Measurements from ENCODE around the gene IL1RAPL1.

The IL1RAPL1 gene

DNA sequence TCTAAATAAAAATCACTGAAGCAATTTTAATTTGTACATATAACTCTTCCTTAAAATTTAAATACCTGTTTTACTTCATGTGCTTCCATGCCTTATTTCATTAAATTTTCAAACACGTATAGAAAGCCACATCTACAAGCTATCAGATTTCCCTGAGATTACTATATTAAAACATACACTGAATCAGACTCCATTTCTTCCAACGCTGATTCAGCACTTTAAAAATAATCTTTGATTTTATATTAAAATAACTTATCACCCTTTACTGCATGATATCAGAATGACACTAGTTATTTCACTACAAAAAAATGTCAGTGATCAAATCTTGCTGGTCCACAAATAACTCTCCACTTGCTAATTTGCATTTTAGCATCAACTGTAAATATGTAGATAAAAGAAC lies 550.8 kb downstream of the IL1RAPL1 start:
- DNase-seq: no peak

DNA sequence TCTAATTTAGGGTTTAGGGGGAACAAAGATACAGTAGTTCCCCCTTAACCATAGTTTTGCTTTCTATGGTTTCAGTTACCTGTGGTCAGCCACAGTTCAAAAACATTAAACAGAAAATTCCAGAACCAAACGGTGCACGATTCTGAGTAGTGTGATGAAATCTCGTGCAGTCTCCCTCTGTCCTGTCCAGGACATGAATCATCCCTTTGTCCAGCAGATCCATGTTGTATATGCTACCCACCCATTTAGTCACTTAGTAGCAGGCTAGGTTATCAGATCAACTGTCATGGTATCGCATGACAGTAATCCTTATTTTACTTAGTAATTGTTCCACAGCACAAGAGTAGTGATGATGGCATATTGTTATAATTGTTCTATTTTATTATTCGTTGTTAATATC lies 556.1 kb downstream of the IL1RAPL1 start:
- no peak for DNase-seq

DNA sequence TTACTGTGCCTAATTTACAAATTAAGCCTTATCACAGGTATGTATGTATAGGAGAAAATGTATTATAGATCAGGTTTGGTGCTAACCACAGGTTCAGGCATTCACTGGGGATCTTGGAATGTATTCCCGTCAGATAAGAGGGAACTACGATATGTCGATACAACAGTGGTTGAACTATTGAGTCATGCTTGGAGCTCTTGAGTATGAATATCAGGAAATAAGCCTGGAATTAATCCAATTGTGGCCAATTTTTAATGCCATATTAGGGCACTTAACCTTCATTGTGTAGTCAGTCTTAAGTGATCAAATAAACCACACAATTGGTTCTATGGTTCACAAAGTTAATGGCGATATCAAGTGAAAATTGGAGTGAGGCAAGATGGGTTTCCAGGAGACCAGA lies 556.5 kb downstream of the IL1RAPL1 start:
- no peak for DNase-seq

DNA sequence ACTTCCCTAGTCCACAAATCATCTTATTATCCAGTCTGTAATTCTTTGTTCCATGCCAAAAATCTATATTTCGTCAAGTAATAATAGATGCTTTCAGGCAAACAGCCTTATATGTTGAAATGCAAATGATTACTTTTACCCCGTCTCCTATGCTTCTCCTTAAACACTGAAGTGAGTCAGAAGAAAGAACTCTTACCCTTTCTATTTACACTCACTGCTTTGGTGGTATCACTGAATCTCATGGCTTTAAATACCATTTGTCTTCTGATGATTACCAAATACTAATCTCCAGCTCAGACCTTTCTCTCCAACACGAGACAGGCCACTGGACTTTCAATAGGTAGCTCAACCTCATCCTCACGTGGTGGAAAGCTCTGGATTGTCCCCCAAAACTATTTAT lies 558.1 kb downstream of the IL1RAPL1 start:
- no peak for DNase-seq

DNA sequence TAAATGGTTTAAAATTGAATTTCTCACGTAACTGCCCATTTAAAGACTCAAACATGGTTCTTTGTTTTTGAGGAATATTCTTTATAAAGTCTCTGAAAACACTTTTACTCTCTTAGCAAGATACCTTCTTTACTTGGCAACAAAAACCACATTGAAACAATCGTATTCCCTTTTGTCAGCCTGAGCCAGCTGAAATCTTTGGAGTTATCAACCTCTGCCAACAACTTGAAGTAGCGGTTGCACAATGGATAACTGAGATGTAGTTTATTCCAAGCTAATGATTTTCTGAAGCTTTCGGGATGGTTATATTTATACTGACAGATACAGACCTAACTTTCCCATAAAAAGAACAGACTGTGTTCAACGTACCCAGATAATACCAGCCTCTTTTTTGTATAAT lies 561.3 kb downstream of the IL1RAPL1 start:
- DNase-seq: no peak

DNA sequence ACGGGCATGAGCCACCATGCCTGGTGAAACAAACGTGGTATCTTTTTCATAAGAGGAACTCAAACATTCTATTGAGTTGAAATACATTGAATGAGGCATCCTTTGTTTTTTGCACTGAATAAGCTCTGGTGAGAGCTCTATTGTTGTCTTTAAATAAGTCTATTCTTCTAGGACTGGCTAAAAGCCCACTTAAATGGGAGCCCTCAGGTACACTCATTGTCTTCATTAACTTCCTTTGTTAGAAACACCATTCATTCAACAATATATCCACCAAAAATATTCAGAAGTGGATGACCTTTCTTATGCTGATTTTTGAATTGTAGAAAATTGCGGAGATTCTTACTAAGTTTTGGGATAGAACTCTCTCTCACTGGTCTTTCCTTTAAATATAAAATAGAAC lies 568.0 kb downstream of the IL1RAPL1 start:
- DNase-seq: no peak

DNA sequence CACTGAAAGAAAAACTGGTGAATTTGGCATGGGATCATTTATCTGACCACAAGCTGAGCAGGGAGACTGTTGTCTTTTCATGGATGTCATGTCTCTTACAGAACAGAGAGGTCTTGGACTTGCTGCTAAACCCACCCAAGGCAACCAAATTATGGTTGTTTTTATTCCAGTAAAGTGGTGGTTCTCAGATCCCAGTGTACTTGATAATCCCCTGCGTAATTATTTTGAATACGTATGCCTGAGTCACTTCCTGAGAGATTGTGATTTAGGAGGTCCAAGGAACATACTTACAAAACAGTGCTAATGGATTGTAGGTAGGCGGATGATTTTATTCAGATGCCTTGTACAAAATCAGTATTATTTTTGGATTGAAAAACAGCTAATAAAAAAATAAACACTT lies 585.6 kb downstream of the IL1RAPL1 start:
- no peak for DNase-seq

DNA sequence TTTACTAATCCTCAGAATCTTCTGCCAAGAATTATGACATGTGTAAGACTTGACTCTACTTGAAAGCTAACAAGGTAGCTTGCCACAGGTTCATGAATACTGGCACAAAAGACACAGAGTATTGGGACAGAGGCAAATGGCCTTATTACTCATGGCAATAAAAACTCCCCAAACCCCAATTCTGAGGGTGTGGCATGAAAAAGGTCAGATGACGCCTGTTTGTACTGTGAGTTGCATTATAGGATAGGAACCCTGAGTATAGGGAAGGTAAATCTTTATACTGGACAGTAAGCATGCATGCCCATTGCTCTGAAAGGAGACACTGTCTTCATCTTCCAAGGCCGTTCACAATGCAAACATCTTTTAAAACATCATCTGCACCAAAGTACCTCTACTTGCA lies 600.0 kb downstream of the IL1RAPL1 start:
- DNase-seq: no peak

DNA sequence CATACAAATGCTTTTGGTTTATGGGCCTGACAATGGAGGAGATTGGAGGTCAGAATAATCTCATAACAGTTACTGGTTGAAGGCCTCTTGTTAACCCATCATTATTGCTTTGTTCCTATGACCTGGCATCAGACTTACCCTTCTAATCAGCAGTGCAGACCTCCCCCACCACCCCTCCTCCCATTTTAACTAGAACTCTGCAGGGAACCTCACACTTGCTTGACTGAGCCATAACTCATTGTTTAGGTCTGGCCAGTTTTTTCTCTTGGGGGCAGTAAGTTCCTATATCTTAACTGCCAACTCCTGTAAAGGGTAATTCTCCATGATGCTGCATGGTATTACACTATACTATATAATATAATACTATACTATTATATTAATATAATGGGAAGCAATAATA lies 609.3 kb downstream of the IL1RAPL1 start:
- DNase-seq: no peak

DNA sequence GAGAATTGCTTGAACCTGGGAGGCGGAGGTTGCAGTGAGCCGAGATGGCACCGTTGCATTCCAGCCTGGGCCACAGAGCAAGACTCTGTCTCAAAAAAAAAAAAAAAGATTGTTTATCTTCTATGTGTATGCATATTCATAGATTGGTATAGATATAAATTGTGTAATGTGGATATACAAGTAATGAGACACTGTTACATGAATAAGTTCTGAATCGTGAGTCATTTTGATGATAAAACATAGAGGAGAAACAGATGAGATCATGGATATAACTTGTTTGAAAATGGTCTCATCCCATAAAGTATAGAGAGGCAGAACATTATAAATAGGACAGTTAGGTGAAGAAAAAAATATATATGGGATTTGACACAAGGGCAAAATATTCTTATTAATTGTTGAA lies 628.0 kb downstream of the IL1RAPL1 start:
- no peak for DNase-seq

DNA sequence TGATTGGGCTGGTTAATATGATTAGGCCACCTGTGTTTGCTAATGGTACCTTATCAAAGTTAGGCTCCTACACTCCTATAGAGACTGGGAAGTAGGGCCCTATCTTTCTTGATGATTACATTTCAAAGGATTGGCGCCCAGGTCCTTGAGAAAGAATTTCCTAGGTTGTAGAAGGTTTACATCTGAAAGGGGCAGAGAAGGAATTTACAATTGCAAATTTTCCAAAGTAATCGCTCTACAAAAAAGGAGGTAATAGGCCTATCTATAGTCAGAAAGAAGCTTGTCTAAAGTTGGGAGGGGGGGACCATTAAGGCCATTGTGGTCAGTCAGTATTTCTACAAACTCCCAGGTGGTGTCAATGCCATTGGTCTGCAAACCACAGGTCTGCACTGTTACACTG lies 638.4 kb downstream of the IL1RAPL1 start:
- no peak for DNase-seq

DNA sequence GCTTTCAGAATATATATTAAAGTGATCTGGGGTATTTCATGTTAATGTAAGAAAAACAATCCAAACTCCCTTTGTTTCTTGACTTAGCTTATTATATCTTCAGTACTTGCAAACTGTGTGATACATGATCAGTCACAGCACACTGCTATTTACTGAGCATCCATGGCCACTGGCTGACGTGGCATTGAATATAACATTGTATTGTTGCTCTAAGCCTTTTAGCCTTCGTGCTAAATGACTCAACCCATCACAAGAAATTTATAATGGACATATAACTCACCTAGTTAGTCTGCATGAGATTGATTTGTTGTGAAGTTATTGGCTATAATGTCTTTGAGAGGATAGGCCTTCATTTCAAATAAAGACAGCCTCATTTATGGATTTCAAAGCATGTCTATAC lies 642.6 kb downstream of the IL1RAPL1 start:
- DNase-seq: no peak

DNA sequence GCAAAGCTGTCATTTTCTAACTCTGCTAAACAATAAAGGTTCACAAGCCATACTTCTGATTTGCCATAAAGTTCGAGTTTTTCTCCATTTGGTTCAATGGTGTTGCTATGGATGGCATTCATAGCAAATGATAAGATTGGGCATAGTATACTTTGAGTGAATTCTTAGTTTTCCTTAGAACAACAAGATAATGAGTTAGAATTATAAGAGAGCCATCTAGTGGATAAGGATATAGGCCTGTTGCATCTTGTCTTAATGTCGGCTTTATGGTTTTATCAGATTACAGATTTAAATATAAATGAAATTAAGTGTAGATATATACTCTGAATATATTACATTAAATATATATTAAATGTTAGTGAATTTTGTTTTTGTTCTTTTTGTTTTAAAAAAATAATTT lies 644.6 kb downstream of the IL1RAPL1 start:
- no peak for DNase-seq

DNA sequence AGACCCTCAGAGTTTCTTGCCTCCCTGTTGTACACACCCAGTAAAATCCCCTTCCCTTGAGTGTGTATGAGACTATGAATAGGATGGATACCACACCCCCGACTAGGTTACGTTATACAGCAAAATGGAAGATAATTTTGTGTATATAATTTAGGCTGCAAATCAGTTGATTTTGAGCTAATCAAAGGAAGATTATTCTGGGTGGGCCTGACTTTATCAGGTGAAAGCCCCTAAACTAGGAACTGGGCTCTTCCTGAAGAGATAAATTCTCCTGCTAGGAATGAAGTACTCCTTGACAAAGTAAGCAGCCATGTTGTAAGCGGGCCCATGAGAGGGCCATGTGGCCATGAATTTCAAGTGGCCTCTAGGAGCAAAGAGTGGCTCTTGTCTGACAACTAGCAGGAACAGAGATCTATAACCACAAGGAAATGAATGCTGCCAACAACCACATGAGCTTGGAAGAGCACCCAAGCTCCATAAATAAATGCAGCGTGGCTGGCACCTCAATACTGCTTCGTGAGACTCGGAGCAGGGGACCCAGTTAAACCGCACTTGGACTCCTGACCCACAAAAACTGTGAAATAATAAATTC lies 646.4 kb downstream of the IL1RAPL1 start:
- no peak for DNase-seq

DNA sequence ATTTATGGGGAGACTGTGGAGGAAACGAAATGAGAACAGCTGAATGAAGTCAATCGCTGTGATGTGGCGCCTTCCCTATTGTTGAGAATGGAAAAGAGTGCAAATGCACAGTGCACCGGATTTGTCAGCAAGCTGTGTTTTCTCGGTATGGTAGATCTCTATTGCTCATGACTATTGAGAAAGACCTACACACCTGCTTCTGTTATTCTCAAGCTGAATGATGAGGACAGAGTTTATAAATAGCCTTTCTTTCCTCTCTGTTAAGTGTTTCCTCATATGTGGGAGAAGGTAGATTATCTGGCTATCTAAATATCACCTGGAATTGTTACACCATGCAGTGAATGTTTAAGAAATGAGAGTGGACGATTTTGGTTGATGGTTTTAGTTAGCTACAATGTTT lies 650.7 kb downstream of the IL1RAPL1 start:
- DNase-seq: no peak

DNA sequence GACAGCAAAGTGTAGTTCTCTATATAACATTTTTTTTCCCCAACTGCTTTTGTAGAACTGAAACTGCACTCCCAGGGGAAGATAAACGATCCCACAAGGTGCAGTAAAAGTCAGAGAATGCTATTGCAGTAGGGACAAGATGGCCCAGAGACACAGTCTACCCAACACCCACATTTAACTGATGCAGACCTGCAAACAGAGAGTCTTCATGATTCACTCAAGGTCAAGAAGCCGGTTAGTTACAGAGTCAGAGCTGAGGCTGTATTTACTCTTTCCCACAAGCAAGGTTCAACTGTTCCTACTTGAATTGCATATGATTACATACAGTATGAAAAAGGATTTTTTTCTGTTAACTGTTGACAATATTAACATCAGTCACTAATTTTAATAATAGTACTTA lies 654.6 kb downstream of the IL1RAPL1 start:
- no peak for DNase-seq

DNA sequence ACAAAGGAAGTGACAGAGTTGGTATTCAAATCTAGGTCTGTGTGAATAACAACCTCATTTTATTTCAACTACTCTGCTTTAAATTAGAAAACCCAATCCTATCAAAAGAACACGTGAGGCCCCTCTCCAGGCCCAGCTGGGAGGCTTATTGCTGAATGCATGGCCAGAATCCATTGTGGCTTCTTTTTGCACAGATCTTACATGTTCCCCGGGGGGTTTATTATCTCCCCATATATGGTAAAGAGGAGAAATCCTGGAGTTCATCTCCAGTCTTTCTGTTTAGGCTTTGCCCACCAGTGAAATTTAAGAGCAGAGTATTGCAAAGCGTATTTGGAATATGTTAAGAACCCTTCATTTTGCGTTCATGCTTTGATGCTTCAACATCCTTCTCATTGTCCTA lies 655.6 kb downstream of the IL1RAPL1 start:
- DNase-seq: no peak

DNA sequence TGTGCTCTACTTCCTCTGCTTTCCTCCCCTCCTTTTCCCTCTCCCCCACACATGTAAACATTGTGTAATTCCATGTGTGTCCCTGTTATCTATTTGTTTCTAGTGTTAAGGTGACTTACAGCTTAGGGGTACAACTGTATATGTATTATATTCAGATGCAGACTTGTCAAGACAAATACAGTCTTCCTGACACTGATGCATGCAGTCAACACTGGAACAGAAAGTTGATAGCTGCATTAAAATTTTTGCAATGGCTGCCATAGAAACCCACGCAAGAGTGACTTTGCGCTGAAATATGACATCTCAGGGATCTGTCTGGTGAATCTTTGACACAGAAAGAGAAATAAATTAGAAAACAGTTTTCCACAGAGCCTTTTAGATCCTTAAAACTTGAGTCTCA lies 656.7 kb downstream of the IL1RAPL1 start:
- DNase-seq: no peak

DNA sequence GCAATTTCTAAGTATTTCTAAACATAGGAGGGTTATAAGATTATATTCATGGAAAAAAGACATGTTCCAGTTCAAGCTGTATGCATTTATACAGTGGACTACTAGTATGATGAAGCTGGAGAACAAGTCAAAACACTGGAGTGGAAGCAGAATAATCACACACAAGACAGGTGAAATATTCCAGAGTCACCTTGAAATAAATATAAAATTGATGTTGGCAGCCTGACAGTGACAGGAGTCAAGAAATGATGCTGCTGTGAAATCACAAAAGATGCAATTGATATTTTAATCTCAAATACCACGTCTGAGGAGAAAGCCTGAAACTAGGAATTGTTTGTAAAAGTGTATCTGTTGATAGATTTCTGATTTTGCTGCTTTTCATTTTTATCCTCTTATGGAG lies 667.3 kb downstream of the IL1RAPL1 start:
- no peak for DNase-seq

DNA sequence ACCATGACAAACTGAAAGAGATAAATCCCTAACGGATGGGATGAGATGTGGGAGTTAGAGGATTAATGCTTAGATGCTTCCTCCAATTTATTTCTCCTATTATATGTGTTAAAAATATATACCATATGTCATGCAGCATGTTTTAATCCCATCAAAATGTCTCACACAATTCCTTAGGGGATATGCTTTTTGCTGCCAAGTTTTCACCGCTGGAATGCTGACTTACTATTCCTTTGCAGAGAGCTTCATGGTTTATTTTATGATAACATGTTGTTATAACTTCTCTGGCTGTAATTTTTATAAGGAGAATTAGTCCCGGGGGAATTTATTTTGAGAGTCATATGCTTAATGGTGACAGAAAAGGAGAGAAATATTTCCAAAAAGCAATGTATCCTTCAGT lies 670.3 kb downstream of the IL1RAPL1 start:
- no peak for DNase-seq

DNA sequence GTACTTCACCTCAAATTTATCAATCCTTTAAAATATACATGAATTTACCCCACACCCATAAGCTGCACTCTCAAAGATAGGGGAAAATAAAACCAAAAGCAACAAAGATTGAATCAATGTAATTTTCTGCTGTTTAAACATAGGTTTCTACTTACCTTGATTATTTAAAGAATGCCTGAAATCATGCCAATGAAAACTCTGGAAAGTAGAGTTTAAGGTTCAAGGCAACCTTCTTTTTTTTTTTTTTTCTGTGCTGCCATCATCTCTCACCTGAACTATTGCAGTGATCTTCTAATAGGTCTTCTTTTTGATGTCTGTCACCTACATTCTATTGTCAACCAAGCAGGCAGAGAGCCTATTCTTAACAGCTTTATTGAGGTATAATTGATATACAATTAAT lies 682.1 kb downstream of the IL1RAPL1 start:
- DNase-seq: no peak

DNA sequence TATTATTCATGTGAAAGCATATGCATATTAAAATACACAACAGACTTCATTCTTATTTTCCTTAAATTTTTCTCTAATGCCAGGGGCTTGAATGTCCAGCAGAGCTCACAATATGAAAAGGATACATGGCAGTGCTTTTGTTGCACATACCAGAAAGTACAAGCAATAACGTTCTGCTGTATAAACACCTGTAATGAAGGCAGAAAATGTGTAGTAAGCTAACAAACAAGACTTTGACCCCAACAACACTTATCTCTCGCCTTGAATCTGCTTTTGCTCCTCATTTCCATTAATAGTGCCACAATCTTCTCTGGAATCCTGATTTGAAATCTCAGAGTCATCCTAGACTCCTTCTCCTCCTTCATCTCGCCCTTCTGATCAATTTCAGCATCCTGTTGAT lies 687.3 kb downstream of the IL1RAPL1 start:
- no peak for DNase-seq

DNA sequence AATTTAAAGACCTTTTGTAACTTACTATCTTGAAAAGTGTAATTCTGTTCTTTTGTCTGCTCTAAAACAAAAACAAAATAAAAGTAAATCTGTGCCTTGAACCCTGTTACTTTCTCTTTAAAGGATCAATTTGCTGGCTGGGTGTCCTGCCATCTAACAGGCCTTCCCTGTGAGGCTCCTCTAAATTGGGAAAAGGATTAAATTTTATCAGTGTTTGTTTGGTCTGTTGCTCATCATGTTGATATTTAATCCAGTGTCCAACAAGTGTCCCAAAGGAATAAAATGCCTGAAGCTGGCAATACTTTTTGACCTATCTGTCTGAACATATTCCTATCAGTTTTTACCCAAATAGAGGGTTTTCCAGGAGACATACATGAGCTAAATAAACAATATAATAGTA lies 688.7 kb downstream of the IL1RAPL1 start:
- no peak for DNase-seq

DNA sequence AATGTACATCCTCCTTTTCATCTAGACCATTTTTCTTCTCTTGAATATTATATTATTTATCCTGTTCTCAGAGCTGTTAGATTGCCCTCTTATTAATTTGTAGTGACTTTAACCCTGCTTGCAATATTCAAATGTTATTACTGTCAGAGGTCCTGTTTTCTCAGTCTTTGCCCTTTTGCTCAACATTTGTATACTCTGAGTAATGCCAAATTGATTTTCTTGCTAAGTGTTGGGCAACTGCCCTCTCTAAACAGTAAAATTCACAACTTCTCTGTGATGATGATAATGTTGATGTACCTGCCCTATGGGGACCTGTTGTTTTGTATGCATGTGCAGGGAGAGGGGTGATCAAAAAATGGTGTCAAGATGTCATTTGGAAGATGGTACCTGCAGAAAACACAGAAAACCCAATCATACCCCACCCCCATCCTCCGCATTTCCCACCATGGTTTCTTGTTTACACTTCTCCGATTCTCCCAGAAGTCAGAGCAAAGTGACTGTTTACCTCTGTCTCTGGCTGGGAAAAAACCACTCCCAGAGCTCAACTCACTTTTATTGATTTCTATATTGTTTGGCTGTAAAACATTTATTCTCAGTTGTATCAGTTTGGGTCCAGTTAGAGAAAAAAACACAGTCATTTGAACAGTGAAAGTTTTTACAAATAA lies 694.0 kb downstream of the IL1RAPL1 start:
- DNase-seq: no peak

DNA sequence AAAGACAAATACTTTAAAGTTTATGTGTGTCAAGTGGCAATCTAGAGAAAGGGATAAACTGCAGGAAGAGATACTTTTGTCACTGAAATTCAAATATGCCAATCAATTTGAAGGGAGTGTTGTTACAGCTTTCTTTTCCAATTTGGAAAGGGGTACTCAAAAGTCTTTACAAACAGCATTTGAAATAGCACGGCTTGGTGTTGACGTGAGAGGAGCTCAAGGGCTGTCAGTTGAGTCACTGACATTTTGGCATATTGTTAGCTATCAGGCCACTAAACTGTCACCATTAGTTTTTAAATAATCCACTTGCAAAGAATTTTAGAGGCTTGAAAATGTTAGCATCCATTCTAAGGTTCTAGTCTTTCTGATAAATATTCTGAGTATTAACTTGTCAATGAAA lies 698.4 kb downstream of the IL1RAPL1 start:
- no peak for DNase-seq
